RWPE1 (cell line): ENCODE measurements around the gene BMPER.

Source experiments
- CTCF ChIA-PET: fragments of 350-600 bp; sonication (Branson Sonifier 250); formaldehyde crosslinking; extraction: SDS; loops from one replicate; lab custom pipeline; 2021; lab: Yijun Ruan, JAX
- POLR2A ChIA-PET: fragments of 400-600 bp; formaldehyde crosslinking; extraction: SDS; loops from one replicate; lab custom pipeline; 2020; ENCODE audit warnings: antibody characterized with exemption; ENCODE audit not compliant: low non-redundant PET; lab: Yijun Ruan, JAX
- DNase-seq: peaks from one replicate; pipeline ENCODE4 v3.0.0; 2012; ENCODE audit warnings: low spot score
- H3K27ac ChIP-seq: fragments of 450-650 bp; 2 replicates; pipeline ENCODE4 v1.5.1; 2017
- TF ChIP-seq, protein P1 (sequence below): fragments of 450-650 bp; conservative IDR thresholded peaks from 2 replicates; pipeline ENCODE4 v1.5.1; 2017; ENCODE audit warnings: low read depth, mild to moderate bottlenecking

Gene BMPER

DNA sequence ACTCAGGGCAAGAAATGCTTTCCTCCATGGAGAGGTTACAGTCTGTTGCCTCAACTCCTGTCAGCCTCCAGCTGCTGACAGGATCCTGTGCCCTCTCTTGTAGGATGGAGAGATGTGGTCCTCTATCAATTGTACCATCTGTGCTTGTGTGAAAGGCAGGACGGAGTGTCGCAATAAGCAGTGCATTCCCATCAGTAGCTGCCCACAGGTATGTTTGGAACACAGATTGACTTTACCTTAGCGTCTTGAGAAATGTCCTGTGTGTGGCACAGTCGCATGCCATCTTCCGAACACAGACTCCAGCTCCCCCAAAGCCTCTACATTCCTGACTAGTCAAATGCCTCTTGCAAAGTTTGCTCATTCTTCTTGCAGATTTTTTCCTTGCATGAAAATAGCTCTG lies 152.6 kb downstream of the BMPER start:
- POLR2A ChIA-PET = no interaction called here
- CTCF ChIA-PET = no interaction called here
- TF ChIP-seq, protein P1, sequence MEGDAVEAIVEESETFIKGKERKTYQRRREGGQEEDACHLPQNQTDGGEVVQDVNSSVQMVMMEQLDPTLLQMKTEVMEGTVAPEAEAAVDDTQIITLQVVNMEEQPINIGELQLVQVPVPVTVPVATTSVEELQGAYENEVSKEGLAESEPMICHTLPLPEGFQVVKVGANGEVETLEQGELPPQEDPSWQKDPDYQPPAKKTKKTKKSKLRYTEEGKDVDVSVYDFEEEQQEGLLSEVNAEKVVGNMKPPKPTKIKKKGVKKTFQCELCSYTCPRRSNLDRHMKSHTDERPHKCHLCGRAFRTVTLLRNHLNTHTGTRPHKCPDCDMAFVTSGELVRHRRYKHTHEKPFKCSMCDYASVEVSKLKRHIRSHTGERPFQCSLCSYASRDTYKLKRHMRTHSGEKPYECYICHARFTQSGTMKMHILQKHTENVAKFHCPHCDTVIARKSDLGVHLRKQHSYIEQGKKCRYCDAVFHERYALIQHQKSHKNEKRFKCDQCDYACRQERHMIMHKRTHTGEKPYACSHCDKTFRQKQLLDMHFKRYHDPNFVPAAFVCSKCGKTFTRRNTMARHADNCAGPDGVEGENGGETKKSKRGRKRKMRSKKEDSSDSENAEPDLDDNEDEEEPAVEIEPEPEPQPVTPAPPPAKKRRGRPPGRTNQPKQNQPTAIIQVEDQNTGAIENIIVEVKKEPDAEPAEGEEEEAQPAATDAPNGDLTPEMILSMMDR = no peak
- no peak overlapping the region for H3K27ac ChIP-seq
- no peak for DNase-seq

DNA sequence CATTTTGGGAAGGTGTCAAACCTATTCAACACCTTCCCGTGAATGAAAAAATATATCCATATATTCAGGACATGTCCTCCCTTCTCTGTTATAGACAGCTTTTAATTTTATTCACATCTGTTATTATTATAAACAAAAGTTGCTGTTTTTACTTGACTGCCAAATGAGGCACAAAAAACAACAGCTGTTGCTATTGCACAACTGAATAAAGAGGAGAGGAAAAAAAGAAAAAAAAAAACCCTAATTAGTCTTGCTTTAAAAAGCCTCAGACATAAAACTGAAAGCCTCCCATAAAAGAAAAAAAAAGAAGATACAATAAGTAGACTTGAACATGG lies 153.4 kb downstream of the BMPER start:
- H3K27ac ChIP-seq = no peak overlapping the region
- CTCF ChIA-PET = no interaction called here
- TF ChIP-seq, protein P1 = no peak
- no peak for DNase-seq
- POLR2A ChIA-PET = no interaction called here

GRCh38 chr7:34059136-34059828 lies 153.9 kb downstream of the BMPER start:
- ChIA-PET CTCF (no interaction called here), POLR2A (no interaction called here)
- H3K27ac ChIP-seq = no peak overlapping the region
- DNase-seq = no peak
- TF ChIP-seq, protein P1 = no peak

DNA sequence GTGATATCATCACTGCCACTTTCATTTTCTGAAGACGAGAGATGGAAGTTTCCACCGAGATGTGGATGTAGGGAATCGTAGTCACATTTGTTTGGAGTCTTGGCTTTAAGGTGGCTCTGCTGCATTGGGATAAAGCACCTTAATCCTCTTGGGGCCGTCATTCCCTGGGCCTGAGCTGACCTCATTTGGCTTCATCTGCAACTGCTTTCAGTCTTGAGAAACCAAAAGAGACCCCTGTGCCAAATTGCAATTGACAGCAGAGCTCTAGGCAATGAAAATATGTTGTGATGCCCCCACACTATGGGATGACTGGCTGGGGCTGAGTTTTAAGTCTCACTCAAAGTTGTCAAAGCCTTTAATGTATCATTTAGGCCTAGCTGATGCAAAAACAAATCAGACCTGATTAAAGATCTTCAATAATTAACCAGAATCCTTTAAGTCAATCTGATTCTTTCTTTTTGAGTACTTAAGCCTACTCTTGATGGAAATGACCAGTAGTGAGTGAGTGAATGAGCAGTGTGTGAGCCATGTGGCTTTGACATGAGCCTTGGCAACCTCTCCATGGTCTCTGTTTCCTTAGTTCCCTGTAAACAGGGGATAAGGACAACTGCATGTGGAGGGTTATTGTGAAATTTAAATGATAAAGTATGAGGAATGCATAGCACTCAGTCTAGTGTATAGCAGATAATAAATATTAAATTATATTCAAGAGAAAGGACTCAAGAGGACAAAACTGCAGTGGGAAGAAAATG lies 155.0 kb downstream of the BMPER start:
- H3K27ac ChIP-seq = no peak overlapping the region
- ChIA-PET POLR2A (no interaction called here), CTCF (interaction anchor here (0.5 kb wide), 1 partner anchor 1460 kb away, joined by 3 read pairs; no protein-coding TSS in a partner anchor)
- TF ChIP-seq, protein P1 = no peak
- DNase-seq = no peak

- CTCF ChIA-PET = interaction anchor here (0.5 to 0.7 kb wide), 2 partner anchors 99 to 1459 kb away, joined by 3 read pairs; no protein-coding TSS in a partner anchor
- H3K27ac ChIP-seq = no peak overlapping the region
These were observed 155.8 kb downstream of the BMPER start for GRCh38 chr7:34061149-34061548.

DNA sequence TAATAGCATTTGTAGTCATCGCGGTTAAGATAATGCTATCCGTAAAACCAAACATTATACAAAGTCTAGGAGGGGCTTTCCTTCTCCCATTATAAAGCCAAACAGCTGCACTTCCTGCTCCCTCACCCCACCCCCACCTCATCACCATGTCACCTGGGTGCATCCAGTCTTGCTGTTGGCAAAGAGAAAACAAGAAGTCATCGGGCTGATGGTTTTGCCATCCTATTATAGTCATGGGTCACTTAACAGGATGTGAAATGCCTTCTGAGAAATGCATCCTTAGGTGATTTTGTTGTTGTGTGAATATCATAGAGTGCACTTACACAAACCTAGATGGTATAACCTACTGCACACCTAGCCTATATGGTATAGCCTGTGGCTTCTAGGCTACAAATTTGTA lies 157.0 kb downstream of the BMPER start:
- no peak for DNase-seq
- POLR2A ChIA-PET = no interaction called here

More at GRCh38 chr7:34061149-34061548, 155.8 kb downstream of the BMPER start:
- peak; percentile 61 for DNase-seq
- POLR2A ChIA-PET = no interaction called here
- TF ChIP-seq, protein P1 = no peak

More for the DNA sequence above, 157.0 kb downstream of the BMPER start:
- no peak overlapping the region for H3K27ac ChIP-seq
- TF ChIP-seq, protein P1 = no peak
- CTCF ChIA-PET = no interaction called here
